GM12872 (cell line): ENCODE measurements around the gene HSD17B13.

ENCODE experiments used
- CTCF ChIP-seq: IDR thresholded peaks from 3 replicates; pipeline ENCODE4 v1.5.1; 2011; ENCODE audit warnings: low read depth, mild to moderate bottlenecking, low read length, moderate library complexity; ENCODE audit not compliant: insufficient read depth

HSD17B13 gene

DNA sequence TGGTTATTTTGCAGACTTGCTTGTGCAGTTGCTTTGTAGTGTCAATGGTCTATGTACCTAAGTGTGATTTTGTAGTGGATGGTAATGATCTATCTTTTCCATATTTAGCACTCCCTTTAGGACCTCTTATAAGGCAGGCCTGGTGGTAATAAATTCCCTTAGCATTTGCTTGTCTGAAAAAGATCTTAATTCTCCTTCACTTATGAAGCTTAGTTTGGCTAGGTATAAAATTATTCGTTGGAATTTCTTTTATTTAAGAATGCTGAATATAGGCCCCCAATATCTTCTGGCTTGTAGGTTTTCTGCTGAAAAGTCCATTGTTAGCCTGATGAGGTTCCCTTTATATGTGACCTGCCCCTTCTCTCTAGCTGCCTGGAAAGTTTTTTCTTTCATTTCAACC lies 10.6 kb upstream of the HSD17B13 start:
- no peak for TF ChIP-seq CTCF

- no peak for TF ChIP-seq CTCF
Observed at GRCh38 chr4:87330761-87331160, 8.1 kb upstream of the HSD17B13 start.

- TF ChIP-seq CTCF: no peak
Observed at GRCh38 chr4:87327136-87327535, 4.5 kb upstream of the HSD17B13 start.

GRCh38 chr4:87326460-87326859 lies 3.8 kb upstream of the HSD17B13 start:
- TF ChIP-seq CTCF: no peak

- no peak for TF ChIP-seq CTCF
Observed at GRCh38 chr4:87321888-87322287, 794 bp downstream of the HSD17B13 start.

GRCh38 chr4:87317527-87317926 lies 5.2 kb downstream of the HSD17B13 start:
- TF ChIP-seq CTCF: no peak

- no peak for TF ChIP-seq CTCF
Observed at GRCh38 chr4:87316961-87317360, 5.7 kb downstream of the HSD17B13 start.

- no peak for TF ChIP-seq CTCF
Observed at GRCh38 chr4:87313756-87314155, 8.9 kb downstream of the HSD17B13 start.
